HL-60 (cell line): ENCODE results near the gene PCDH12.

ENCODE experiments used
- DNase-seq, 2 experiments: peaks; one replicate each; pipeline ENCODE4 v3.0.0-alpha.2; 2010 to 2020; ENCODE audit warnings: low read depth in 1 of 2, low spot score in 1 of 2
- H3K27ac ChIP-seq: fragments of 250-450 bp; sonication (Bioruptor Pico); replicated peaks from 2 replicates; pipeline ENCODE4 v1.5.1; 2020; ENCODE audit warnings: mild to moderate bottlenecking, moderate library complexity
- H3K27me3 ChIP-seq: fragments of 250-450 bp; sonication (Bioruptor Pico); 2 replicates; pipeline ENCODE4 v1.5.1; 2021; ENCODE audit warnings: mild to moderate bottlenecking, moderate library complexity; ENCODE audit not compliant: insufficient read depth, poor library complexity, severe bottlenecking
- H3K4me3 ChIP-seq: replicated peaks from 2 replicates; pipeline ENCODE4 v1.5.1; 2011; ENCODE audit warnings: mild to moderate bottlenecking, control low read depth, low read length; ENCODE audit not compliant: insufficient read depth
- GABPA ChIP-seq: IDR thresholded peaks from 2 replicates; pipeline ENCODE4 v1.6.1; 2012; ENCODE audit warnings: low read depth
- POLR2AphosphoS5 ChIP-seq: IDR thresholded peaks from 2 replicates; pipeline ENCODE4 v1.6.1; 2012; ENCODE audit warnings: low read depth
- SPI1 ChIP-seq: IDR thresholded peaks from 2 replicates; pipeline ENCODE4 v1.6.1; 2012; ENCODE audit warnings: low read depth, mild to moderate bottlenecking, borderline replicate concordance
- TF ChIP-seq, protein P1 (sequence below): IDR thresholded peaks from 2 replicates; pipeline ENCODE4 v1.6.1; 2012; ENCODE audit warnings: low read depth; ENCODE audit not compliant: insufficient replicate concordance
- TF ChIP-seq, protein P2 (sequence below): IDR thresholded peaks from one replicate; pipeline ENCODE4 v1.5.1; 2011; ENCODE audit warnings: low read length, control low read depth, inconsistent platforms; ENCODE audit not compliant: insufficient read depth

The PCDH12 gene

DNA sequence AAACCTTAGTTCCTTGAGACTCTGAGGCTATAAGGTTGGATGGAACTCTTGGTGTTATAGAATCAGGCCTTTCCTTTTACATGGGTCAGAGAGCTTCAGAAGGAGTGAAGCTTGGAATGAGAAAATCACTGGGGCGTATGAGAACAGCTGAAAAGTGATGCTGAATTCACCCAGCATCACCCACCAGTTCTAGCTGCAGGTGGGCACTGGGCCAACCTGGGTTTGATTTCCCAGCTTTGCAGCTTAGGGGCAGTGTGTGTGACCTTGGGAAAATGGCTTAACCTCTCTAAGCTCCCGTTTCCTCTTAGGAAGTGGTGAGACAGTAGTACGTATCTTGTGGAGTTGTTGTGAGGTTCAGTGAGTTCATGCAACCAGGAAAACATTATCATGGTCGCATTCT lies 10.7 kb downstream of the PCDH12 start:
- DNase-seq, result no peak
- no peak overlapping the region for H3K27ac ChIP-seq
- TF ChIP-seq POLR2AphosphoS5, result no peak
- TF ChIP-seq SPI1, result no peak
- TF ChIP-seq, protein P1, sequence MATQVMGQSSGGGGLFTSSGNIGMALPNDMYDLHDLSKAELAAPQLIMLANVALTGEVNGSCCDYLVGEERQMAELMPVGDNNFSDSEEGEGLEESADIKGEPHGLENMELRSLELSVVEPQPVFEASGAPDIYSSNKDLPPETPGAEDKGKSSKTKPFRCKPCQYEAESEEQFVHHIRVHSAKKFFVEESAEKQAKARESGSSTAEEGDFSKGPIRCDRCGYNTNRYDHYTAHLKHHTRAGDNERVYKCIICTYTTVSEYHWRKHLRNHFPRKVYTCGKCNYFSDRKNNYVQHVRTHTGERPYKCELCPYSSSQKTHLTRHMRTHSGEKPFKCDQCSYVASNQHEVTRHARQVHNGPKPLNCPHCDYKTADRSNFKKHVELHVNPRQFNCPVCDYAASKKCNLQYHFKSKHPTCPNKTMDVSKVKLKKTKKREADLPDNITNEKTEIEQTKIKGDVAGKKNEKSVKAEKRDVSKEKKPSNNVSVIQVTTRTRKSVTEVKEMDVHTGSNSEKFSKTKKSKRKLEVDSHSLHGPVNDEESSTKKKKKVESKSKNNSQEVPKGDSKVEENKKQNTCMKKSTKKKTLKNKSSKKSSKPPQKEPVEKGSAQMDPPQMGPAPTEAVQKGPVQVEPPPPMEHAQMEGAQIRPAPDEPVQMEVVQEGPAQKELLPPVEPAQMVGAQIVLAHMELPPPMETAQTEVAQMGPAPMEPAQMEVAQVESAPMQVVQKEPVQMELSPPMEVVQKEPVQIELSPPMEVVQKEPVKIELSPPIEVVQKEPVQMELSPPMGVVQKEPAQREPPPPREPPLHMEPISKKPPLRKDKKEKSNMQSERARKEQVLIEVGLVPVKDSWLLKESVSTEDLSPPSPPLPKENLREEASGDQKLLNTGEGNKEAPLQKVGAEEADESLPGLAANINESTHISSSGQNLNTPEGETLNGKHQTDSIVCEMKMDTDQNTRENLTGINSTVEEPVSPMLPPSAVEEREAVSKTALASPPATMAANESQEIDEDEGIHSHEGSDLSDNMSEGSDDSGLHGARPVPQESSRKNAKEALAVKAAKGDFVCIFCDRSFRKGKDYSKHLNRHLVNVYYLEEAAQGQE, result no peak
- TF ChIP-seq GABPA, result no peak
- TF ChIP-seq, protein P2, sequence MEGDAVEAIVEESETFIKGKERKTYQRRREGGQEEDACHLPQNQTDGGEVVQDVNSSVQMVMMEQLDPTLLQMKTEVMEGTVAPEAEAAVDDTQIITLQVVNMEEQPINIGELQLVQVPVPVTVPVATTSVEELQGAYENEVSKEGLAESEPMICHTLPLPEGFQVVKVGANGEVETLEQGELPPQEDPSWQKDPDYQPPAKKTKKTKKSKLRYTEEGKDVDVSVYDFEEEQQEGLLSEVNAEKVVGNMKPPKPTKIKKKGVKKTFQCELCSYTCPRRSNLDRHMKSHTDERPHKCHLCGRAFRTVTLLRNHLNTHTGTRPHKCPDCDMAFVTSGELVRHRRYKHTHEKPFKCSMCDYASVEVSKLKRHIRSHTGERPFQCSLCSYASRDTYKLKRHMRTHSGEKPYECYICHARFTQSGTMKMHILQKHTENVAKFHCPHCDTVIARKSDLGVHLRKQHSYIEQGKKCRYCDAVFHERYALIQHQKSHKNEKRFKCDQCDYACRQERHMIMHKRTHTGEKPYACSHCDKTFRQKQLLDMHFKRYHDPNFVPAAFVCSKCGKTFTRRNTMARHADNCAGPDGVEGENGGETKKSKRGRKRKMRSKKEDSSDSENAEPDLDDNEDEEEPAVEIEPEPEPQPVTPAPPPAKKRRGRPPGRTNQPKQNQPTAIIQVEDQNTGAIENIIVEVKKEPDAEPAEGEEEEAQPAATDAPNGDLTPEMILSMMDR, result no peak
- H3K27me3 ChIP-seq, result no peaks in the 10 kb centered on the region
- H3K4me3 ChIP-seq, result no peak overlapping the region

DNA sequence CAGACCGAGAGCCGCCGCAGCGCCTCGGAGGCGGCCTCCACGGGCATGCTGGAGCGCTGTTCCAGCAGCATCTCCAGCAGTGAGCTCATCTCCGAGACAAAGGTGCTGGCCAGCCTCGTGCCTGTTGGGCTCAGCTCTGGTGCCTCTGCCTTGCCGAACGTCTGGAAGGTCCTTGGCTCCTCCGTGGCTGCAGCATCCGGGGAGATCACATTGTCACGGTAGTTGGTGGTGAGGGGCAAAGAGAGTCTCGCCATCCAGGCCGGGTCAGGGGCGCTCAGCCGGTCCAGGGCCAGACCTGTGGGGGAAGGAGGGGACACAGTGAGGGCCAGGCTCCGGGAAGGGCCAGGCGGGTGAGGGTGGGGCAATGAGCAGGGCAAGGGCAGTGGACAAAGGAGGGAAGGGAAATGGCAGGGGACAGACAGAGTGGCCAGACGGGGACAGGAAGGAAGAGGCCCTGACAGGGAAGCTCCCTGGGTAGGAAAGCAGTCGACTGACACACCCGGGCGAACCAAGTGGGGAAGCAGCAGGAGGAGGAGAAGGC lies 12.4 kb downstream of the PCDH12 start:
- no peaks in the 10 kb centered on the region for H3K27me3 ChIP-seq
- DNase-seq, result peak in 1 of 2 experiments; percentile 38
- no peak overlapping the region; the same call in 1 of the 2 replicates for H3K27ac ChIP-seq
- no peak overlapping the region for H3K4me3 ChIP-seq
- TF ChIP-seq, protein P1, result no peak
- TF ChIP-seq, protein P2, result no peak
- TF ChIP-seq GABPA, result no peak
- no peak for TF ChIP-seq SPI1
- no peak for TF ChIP-seq POLR2AphosphoS5

DNA sequence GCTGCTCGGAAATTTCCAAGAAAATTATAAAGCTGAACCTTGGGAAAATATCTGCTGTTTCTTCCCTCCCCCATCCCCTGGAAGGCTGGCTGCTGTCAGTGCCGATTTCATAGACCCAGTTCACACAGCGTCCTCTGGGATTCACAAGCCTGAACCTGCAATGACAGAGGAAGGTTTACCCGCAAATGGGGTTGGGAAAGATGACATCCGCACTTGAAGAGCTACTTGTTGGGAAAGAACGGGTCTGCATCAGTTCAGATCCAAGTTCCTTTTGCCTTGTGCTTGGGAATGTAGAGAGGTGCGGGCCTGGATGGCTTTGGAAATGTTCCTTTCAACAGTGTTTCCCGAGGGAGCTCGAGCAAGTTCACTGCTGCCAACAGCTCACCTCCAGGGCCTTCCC lies 13.9 kb downstream of the PCDH12 start:
- Histone ChIP-seq H3K27ac (no peak overlapping the region), H3K4me3 (no peak overlapping the region)
- TF ChIP-seq, protein P2, result no peak
- TF ChIP-seq SPI1, result no peak
- TF ChIP-seq, protein P1, result no peak
- TF ChIP-seq POLR2AphosphoS5, result no peak
- TF ChIP-seq GABPA, result no peak

More for the DNA sequence above, 13.9 kb downstream of the PCDH12 start:
- no peaks in the 10 kb centered on the region for H3K27me3 ChIP-seq
- no peak for DNase-seq
